ENCODE measurements around the gene AK8. TPM values are rescaled to one million over a fixed set of nuclear protein-coding genes. Genes with fewer than 3 reads are reported as not detected.

The AK8 gene
- total RNA-seq, 1 experiment from 2014 or later: 0.88 TPM

- no peaks in the 10 kb centered on the region for H3K36me3 ChIP-seq (ENCODE audit: control insufficient read depth, insufficient read depth, low read length)
- Mint-ChIP-seq H3K9me3 (ENCODE audit: unreplicated experiment) (no peaks in the 10 kb centered on the region), H3K4me1 (ENCODE audit: low read depth, unreplicated experiment) (peaks cover 6% of the 10 kb centered on the region), H3K36me3 (ENCODE audit: insufficient read depth, unreplicated experiment) (no peaks in the 10 kb centered on the region), H3K27me3 (ENCODE audit: insufficient read depth, unreplicated experiment) (peaks cover 7% of the 10 kb centered on the region), H3K27ac (ENCODE audit: unreplicated experiment) (no peak overlapping the region), H3K4me3 (ENCODE audit: unreplicated experiment) (no peak overlapping the region)
- H3K4me1 ChIP-seq: no peaks in the 10 kb centered on the region
- no peaks in the 10 kb centered on the region for H3K27me3 ChIP-seq (replicated peaks; ENCODE audit: control insufficient read depth, insufficient read depth, low read length)
- no peaks in the 10 kb centered on the region for H3K9me3 ChIP-seq
- H3K4me3 ChIP-seq (ENCODE audit: low read depth, low read length): no peak overlapping the region
- BruUV-seq (replicated peaks): no TSS peak
- CTCF ChIA-PET: interaction anchor here (0.6 kb wide), 1 partner anchor 52 kb away, joined by 4 read pairs; no protein-coding TSS in a partner anchor
- DNase-seq: no peak
- intact Hi-C loops (cut with micrococcal nuclease; ENCODE audit: unreplicated experiment): no loop called here
- no peak for TF ChIP-seq CTCF (IDR thresholded peaks at IDR 0.05; ENCODE audit: insufficient read depth in 1 of 2, low read depth in 1 of 2, low read length in 1 of 2, severe bottlenecking in 1 of 2, unreplicated experiment in 1 of 2)
- POLR2A ChIA-PET: no interaction called here
These were observed 8.8 kb downstream of the AK8 start for GRCh38 chr9:132869266-132869665.

- Mint-ChIP-seq H3K27ac (ENCODE audit: unreplicated experiment) (no peak overlapping the region), H3K4me1 (ENCODE audit: low read depth, unreplicated experiment) (no peaks in the 10 kb centered on the region), H3K27me3 (ENCODE audit: insufficient read depth, unreplicated experiment) (peaks cover 3% of the 10 kb centered on the region), H3K9me3 (ENCODE audit: unreplicated experiment) (no peaks in the 10 kb centered on the region), H3K36me3 (ENCODE audit: insufficient read depth, unreplicated experiment) (no peaks in the 10 kb centered on the region), H3K4me3 (ENCODE audit: unreplicated experiment) (no peak overlapping the region)
- TF ChIP-seq CTCF (IDR thresholded peaks at IDR 0.05; ENCODE audit: insufficient read depth in 1 of 2, low read depth in 1 of 2, low read length in 1 of 2, severe bottlenecking in 1 of 2, unreplicated experiment in 1 of 2): no peak
- no peaks in the 10 kb centered on the region for H3K36me3 ChIP-seq (ENCODE audit: control insufficient read depth, insufficient read depth, low read length)
- intact Hi-C loops (cut with micrococcal nuclease; ENCODE audit: unreplicated experiment): no loop called here
- H3K4me3 ChIP-seq (ENCODE audit: low read depth, low read length): no peak overlapping the region
- H3K9me3 ChIP-seq: no peaks in the 10 kb centered on the region
- CTCF ChIA-PET: no interaction called here
- POLR2A ChIA-PET: no interaction called here
- no TSS peak for BruUV-seq (replicated peaks)
- DNase-seq: no peak
- no peaks in the 10 kb centered on the region for H3K4me1 ChIP-seq
- H3K27me3 ChIP-seq (replicated peaks; ENCODE audit: control insufficient read depth, insufficient read depth, low read length): no peaks in the 10 kb centered on the region
These were observed 11.2 kb downstream of the AK8 start for GRCh38 chr9:132866898-132867297.

GRCh38 chr9:132864691-132865090 lies 13.4 kb downstream of the AK8 start:
- CTCF ChIA-PET: no interaction called here
- H3K4me1 Mint-ChIP-seq (ENCODE audit: low read depth, unreplicated experiment): no peaks in the 10 kb centered on the region
- H3K27ac Mint-ChIP-seq (ENCODE audit: unreplicated experiment): no peak overlapping the region
- Histone ChIP-seq H3K36me3 (ENCODE audit: control insufficient read depth, insufficient read depth, low read length) (no peaks in the 10 kb centered on the region), H3K4me1 (no peaks in the 10 kb centered on the region), H3K9me3 (no peaks in the 10 kb centered on the region), H3K4me3 (ENCODE audit: low read depth, low read length) (no peak overlapping the region), H3K27me3 (replicated peaks; ENCODE audit: control insufficient read depth, insufficient read depth, low read length) (no peaks in the 10 kb centered on the region)
- TF ChIP-seq CTCF (IDR thresholded peaks at IDR 0.05; ENCODE audit: insufficient read depth in 1 of 2, low read depth in 1 of 2, low read length in 1 of 2, severe bottlenecking in 1 of 2, unreplicated experiment in 1 of 2): no peak
- H3K4me3 Mint-ChIP-seq (ENCODE audit: unreplicated experiment): no peak overlapping the region
- no peaks in the 10 kb centered on the region for H3K9me3 Mint-ChIP-seq (ENCODE audit: unreplicated experiment)
- H3K36me3 Mint-ChIP-seq (ENCODE audit: insufficient read depth, unreplicated experiment): no peaks in the 10 kb centered on the region
- DNase-seq: no peak
- BruUV-seq (replicated peaks): no TSS peak
- POLR2A ChIA-PET: interaction anchor here (0.6 kb wide), 1 partner anchor 185 kb away, joined by 4 read pairs; no protein-coding TSS in a partner anchor
- intact Hi-C loops (cut with micrococcal nuclease; ENCODE audit: unreplicated experiment): no loop called here
- no peaks in the 10 kb centered on the region for H3K27me3 Mint-ChIP-seq (ENCODE audit: insufficient read depth, unreplicated experiment)

All from Caco-2 (cell line).